GM18511 (cell line): ENCODE results near the gene INO80.
"Not testable (repeated sequence)": the region's sequence is repeated elsewhere in the genome, so short reads cannot be mapped to it uniquely, and the experiment has no call there.

Experiments used
- ATAC-seq: cut with Tn5 transposase; IDR thresholded peaks from one replicate; pipeline ENCODE4 v1.9.1; 2021; ENCODE audit warnings: mild to moderate bottlenecking, moderate library complexity; ENCODE audit not compliant: unreplicated experiment

The INO80 gene

DNA sequence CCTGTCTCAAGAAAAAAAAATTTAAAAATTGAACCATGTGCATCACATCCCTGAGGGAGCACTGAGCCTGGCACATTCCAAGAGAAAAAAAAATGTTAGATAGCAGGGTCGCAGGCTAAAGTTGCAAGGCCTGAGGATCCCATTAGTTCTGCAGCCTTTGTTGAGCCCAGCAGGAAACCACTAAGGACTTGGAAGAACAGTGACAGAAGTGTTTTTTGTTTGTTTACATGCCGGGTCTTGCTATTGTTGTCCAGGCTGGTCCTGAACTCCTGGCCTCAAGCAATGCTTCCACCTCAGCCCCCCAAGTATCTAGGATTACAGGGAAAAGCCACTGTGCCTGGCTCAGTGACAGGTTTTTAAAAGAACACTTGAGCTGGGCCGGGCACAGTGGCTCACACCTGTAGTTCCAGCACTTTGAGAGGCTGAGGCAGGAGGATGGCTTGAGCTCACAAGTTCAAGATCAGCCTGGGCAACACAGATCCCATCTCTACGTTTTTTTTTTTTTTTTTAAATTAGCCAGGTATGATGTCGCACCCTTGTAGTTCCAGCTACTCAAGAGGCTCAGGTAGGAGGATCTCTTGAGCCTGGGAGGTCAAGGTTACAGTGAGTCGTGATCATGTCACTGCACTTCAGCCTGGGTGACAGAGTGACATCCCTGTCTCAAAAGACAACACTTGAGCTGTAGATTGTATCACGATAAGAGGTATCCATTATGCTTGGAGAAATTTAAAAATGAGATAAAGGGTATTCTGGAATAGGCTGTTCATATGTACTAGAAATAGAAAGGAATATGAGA is 147.6 kb downstream of the INO80 start:
- ATAC-seq = no peak

- ATAC-seq = no peak
Measured at GRCh38 chr15:40964634-40965033, 151.4 kb downstream of the INO80 start.

GRCh38 chr15:40964006-40964405 is 152.1 kb downstream of the INO80 start:
- ATAC-seq = no peak

DNA sequence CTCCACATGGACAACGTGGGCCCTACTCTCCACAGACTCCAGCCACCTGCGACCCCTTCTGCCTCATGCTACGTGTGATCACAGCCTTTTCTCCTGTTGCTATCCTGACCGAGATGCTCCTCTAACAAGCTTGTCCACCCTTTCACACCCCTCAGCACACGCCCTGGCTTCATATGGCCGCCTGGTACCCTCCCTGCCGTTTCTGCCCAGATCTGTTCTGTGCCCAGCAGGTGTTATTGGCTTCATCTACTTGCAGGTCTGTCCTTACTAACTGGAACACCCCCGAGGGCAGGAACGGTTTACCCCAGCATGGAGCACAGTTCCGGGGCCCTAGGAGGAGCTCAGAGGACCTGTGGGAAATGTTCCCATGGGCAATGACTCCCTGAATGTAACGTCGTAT is 152.9 kb downstream of the INO80 start:
- ATAC-seq = no peak

GRCh38 chr15:40962317-40962716 is 153.8 kb downstream of the INO80 start:
- ATAC-seq = not testable (repeated sequence)

- ATAC-seq = not testable (repeated sequence)
Measured at GRCh38 chr15:40961740-40962139, 154.3 kb downstream of the INO80 start.

GRCh38 chr15:40960925-40961324 is 155.2 kb downstream of the INO80 start:
- no peak for ATAC-seq

DNA sequence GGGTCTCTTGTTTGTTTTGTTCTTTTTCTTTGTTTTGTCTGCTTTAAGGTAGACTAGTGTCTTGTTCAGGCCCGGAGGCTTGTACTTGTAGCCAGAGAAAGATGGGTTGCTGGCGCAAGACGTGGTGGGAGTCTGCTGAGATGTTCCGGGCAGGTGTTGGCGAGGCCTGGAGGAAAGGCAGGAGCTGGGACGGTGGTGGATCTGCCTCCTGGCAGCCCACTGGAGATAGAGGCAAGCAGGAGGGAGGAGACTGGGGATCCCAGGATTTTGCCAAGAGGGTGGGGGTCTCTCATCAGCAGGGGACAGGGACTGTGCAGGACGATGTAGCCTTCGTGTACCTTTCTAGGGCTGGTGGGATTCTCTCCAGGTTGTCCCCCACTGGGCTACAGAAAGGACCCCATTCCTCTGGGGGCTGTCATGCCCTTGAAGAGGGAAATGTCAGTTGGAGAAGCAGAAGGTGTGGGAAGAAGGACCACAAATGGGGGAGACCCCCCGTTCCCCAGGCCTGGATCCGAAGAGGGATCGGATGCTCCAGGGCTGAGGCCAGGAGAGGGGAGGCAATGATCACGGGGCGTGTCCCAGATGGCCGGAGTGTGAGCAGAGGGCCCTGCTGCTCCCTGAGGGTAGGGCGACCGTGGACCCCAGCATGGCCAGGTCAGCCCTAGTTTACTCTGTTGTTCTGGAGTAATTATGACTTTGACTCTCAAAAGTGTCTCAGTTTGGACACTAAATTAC is 155.8 kb downstream of the INO80 start:
- no peak for ATAC-seq

DNA sequence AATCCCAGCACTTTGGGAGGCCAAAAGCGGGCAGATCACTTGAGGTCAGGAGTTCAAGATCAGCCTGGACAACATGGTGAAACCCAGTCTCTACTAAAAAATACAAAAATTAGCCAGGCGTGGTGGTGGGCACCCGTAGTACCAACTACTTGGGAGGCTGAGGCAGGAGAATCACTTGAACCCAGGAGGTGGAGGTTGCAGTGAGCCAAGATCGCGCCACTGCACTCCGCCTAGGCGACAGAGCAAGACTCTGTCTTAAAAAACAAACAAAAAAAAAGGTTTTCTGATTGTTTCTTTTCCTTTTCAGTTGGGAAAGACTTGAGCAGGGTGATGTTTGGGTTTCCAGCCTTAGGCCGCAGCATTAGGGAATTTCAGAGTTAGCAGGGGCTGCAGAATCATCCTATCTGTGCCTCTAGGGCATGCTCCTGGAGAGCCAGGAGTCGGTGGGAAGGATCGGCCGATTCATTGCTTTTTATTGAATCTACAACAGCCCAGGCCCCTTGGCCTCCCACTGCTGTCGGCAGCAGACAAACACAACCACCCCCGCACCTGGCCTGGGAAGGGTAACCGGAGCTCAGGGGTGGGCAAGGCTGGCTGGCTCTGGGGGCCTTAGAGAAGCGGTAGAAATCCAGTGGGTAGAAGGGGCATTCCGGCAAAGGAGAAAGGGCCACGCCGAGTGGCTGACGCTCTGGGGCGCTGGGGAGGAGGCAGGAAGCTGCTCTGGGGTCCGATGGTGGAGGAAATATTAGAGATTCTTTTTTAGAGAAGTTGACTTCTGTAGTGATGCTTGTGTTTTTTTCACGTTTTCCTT is 156.5 kb downstream of the INO80 start:
- no peak for ATAC-seq

- no peak for ATAC-seq
Measured at GRCh38 chr15:40958723-40959122, 157.4 kb downstream of the INO80 start.

GRCh38 chr15:40958146-40958545 is 157.9 kb downstream of the INO80 start:
- ATAC-seq = no peak

- ATAC-seq = no peak
Measured at GRCh38 chr15:40957581-40958051, 158.5 kb downstream of the INO80 start.

DNA sequence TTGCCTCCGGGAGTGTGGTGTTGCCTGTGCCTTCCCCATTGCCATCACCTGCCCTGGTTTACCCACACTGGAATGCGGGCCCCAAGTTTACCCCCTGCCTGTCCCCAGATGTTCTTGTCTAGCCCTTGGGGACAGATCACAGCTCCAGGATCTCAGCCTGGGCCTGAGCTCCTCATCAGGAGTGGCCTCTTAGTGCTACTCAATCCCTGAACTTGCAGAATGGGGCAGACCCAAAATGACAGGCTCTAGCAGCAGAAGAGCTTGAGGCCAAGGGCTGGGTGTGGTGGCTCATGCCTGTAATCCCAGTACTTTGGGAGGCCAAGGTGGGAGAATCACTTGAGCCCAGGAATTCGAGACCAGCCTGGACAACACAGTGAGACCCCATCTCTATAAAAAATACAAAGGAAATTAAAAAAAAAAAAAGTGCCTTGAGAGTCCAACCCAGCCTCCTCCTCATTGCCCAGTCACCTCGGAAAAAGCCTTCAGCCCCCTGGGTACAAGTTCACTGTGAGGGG is 159.0 kb downstream of the INO80 start:
- no peak for ATAC-seq

DNA sequence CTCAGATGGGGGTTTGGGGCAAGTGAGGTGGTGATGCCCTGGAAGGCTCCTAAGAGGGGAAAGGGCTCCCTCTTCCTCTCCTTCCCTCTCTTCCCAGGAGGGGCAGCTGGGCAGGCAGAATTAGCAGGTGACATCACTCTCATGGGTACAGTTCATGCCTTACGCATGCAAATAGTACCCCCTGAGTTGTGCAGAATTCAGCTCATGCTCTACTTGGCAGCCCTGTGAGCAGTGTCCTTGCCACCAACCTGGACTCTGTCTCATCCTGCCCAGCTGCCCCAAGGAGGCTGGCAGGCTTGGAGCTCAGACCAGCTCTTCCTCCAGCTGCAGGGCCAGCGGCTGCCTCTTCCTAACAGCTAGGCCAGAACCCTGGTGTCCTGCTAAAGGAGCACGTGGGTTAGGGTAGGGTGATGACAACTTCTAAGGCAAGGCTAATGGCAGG is 159.5 kb downstream of the INO80 start:
- no peak for ATAC-seq

GRCh38 chr15:40955930-40956540 is 160.0 kb downstream of the INO80 start:
- no peak for ATAC-seq

DNA sequence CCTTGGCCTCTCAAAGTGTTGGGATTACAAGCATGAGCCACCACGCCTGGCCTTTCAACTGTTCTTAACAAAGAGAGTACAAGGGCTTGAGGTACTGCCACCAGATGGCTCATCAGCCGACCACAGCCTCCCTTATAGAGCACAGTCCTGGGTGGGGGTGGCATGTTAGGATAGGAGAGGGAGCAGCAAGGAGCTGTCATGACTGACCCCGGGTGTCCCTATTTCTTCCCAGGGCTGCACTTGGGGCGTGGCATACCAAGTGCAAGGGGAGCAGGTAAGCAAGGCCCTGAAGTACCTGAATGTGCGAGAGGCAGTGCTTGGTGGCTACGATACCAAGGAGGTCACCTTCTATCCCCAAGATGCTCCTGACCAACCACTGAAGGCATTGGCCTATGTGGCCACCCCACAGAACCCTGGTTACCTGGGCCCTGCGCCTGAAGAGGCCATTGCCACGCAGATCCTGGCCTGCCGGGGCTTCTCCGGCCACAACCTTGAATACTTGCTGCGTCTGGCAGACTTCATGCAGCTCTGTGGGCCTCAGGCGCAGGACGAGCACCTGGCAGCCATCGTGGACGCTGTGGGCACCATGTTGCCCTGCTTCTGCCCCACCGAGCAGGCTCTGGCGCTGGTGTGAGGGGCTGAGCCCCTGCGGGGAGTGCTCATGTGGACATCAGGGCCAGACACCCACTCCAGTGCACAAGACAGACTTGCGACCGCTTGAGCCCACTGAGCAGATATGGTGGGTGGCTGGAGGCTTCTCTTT is 160.8 kb downstream of the INO80 start:
- ATAC-seq = no peak

GRCh38 chr15:40954158-40954848 is 161.8 kb downstream of the INO80 start:
- not testable (repeated sequence) for ATAC-seq

DNA sequence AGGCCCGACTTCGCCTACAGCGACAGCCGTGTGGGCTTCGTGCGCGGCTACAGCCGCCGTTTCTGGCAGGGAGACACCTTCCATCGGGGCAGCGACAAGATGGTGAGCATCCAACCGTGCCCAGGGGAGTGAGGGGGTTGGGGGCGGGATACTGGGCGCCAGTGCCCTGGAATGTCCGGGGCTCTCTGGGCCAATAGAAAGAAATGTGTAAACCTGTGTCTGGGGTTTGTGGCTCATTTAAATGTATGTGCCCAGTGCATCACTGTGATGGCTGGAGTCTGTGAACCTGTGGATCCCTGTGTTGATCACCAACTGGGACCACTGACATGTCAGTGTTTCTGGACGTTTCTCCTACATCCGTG is 162.4 kb downstream of the INO80 start:
- ATAC-seq = peak; percentile 15
